SK-MEL-5 (cell line): ENCODE data around the gene TMEM223. TPM values are rescaled to one million over a fixed set of nuclear protein-coding genes. Genes with fewer than 3 reads are reported as not detected.
A peak's percentile ranks its signal among the peaks of the same experiment; 100 is the strongest.

Experiments
- DNase-seq: peaks from one replicate; pipeline ENCODE4 v3.0.0-alpha.2; 2016; ENCODE audit warnings: low read depth, low spot score
- in situ Hi-C: cut with HindIII; loops from 2 replicates; pipeline ENCODE4 v1.10.0; 2016; ENCODE audit warnings: low sequenced_read_pairs, high pct_unique_total_duplicates, low pct_unique_long_range_greater_than_20kb
- total RNA-seq: library from RNA; depleted of rRNA; stranded (reverse); fragments of >200 nt; shearing (Covaris generic); gene quantifications from 2 replicates; pipeline ENCODE4 v1.2.3, GENCODE V29; 2014

The TMEM223 gene
- total RNA-seq, 1 experiment from 2014 or later, result 23.9 TPM

DNA sequence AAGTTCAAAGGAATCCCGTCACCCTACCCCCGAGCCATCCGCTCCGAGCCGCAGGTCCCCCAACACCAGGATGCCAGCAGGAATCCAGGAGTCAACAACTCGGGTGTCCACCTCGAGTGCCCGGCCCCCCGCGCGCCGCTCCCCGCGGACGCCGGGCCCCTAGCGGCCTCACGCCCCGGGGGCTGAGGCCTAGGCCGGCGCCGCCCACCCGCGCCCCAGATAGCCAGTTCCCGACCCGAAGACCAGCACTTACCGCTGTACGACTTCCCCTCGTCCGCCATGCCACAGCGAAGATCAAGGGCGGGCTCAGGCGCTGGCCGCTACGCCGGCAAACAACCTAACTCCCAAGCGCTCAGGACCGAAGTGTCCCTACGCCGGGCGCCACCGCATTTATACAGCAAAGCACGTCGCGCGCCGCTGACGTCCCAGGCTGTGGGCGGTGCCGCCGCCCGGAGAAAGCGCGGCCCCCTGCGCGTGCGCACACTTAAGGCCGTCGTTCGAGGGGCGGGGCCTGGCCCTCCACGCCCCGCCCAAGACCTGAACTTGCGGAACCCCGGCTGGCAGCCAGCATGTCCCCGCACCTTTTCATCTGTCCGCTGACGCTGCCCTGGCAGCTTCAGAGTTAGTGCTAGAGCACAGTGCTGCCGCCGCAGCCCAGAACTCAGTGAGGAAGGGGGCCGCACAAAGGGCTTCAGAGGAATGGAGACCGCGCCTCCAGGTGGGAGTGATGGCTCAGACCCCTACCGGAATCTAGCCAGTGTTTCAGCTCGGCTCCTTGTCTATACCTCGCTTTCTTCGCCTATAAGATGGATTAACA, 13.5 kb upstream of the TMEM223 start, which contains the start of gene NXF1:
TSS of gene NXF1 (minus strand) at position 365 of the 817 bp plus-strand sequence. CDS start at position 281, 84 bp downstream.
- in situ Hi-C loops, result no loop called here
- DNase-seq, result peak; percentile 84

DNA sequence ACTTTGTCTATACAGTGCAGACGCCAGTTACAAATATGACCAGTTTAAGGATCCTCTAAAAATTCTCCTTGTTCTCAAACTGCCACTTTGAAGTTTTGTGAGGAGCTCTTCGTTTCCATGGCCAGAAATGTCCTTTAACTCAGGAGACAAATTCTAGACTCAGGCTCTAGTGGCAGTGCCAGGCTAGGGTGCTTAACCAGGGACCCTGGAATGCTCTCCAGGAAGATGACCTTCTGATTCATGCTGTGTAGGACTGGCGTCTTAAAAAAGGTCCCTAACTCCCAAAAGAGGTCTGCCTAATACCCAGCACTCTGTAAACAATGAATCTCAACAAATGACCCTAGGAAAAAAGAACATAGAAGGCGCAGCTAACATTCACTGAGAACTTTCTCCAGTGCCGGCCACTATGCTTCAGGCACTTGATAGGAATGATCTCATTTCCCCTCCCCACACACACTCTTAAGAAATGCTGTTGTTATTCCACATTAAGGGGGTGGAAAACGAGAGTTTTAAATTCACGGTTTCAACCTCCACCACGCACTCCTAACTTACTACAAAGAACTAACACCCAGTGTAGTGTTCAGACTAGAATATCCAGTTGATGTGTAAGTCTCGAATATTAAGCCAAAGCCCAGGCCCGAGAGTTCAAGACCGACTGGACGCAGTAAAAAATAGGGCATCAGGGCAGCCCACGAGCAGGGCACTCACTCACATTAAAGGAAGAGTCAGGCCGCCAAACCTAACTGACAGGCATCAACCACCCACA, 12.7 kb upstream of the TMEM223 start:
- in situ Hi-C loops, result no loop called here
- no peak for DNase-seq

DNA sequence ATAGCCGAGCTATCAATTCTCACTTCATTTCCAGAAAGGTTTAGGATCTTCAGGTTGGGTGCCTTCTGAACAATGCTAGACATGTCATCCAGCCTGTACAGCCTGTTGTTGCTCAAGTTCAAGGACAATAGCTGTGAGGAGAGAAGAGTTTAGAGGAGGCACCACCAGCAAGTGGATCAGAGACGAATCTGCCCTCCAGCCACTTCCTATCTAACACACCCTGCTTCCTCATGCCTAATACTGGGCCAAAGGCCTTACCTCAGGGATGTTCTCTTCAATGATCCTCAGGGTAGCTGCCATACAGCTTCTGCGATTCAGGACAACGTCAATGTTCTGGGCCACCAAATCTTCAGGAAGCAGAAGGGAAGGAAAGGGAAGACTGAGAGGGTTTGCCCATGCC, 9.3 kb upstream of the TMEM223 start:
- in situ Hi-C loops, result no loop called here

DNA sequence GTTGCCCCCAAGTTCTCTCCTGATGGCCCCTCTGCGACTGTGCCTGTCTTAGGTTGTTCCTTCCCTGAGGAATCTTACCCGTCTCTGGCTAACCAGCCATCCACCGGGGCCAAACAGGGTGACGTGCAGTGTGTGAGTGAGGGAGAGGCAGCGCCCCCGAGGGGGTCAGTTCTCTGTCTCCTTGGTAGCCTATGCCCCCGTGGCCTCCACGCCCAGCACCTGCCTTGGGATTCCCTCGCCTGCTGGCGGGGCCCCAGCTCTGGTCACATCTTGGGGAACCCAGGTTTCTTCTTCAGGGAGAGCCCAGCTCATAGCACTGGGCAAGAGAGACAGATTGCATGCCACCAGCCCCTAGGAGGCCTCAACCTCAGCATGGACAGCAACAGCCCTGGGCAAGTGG, 7.7 kb upstream of the TMEM223 start:
- no peak for DNase-seq
- in situ Hi-C loops, result no loop called here

More for the DNA sequence above, 9.3 kb upstream of the TMEM223 start:
- DNase-seq, result no peak

DNA sequence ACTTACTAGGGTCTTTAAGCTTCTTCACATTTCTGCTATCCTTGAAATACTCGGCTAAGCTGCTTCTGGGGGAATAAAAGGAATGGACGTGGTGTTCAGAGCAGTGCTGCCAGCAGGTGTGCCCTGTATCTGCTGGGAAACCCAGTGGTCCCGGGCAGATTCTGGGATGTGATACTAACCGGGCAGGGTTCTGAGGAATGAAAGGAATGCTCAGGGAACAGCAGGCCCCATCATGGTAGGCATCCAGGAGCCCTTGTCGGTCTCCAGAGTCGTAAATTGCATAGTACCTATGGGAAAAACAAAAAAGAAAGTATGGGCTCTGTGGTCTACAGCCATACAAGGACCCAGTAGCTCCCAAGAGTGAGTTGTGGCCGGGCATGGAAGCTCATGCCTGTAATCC, 4.5 kb upstream of the TMEM223 start:
- in situ Hi-C loops, result no loop called here

DNA sequence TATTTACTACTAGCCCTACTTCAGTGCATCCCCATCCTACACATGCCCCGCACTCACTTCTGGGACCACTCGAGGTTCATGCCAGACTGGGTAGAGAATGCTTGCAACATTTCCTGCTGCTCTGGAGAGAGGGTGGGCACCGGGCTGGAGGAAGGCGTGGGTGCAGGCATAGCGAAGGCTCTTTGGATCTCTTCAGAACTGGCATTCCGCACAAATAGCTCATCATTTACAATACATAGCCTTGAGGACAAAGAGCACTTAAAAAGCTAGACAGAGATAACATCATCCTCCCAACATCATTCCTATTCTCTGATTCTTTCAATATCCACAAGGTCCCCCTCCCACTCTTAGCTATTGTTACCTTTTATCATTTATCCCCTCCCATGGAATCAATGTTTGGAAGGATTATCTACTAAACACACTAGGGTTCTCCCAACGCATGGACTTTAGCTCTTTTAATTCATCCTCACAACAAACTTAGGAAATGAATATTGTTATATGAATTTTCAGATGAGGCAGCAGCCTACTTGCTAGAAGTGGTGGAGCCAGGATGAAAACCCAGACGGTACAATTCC, 2.5 kb upstream of the TMEM223 start:
- in situ Hi-C loops, result no loop called here
- no peak for DNase-seq

More for the DNA sequence above, 4.5 kb upstream of the TMEM223 start:
- DNase-seq, result no peak

DNA sequence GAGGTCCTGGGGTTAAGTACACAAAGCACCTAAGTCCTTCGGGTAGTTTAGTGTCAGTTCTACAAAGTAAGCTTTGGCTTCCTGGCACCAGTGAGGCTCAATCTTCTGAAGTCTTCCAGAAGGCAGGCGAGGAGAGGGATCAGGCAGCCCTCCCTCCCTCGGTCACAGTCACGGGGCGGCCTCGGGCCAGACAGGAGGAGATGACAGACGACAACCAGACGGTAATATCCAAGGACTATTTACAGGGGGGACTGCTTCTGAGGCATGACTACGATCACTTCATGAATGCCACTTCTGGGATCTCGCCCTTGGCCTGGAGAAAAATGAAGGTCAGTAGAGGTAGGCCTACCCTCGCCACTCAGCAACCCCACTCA, 383 bp upstream of the TMEM223 start:
- in situ Hi-C loops, result no loop called here
- DNase-seq, result no peak

DNA sequence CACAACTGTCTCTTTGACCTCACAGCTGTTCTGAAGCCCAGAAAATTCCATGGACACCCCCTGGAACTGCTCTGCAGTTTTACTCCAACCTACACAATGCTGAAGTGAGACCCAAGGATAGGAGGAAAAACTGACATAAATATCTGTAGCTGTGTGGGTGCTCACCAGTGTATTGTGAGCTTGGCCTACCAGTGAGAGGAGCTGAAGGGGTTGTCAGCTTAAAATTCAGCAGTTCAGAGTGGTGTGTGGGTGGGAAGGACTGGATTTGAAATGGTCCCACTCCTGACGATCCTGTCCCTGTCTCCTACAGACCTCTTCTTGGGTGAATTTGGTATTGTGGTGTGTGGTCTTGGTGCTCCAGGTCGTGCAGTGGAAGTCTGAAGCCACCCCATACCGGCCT, 2.2 kb downstream of the TMEM223 start:
- in situ Hi-C loops, result no loop called here
- DNase-seq, result no peak

DNA sequence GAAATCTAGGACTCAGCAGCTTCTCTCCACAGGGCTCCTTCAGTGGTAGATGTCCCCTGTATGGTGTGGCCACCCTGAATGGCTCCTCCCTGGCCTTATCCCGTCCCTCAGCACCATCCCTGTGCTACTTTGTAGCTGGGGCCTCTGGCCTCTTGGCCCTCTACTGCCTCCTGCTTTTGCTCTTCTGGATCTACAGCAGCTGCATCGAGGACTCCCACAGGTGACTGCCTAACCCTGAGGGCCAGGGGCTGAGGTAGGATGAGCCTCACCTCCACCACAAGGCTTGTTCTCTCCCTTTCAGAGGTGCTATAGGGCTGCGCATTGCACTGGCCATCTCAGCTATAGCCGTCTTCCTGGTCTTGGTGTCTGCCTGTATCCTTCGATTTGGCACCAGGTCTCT, 2.8 kb downstream of the TMEM223 start:
- in situ Hi-C loops, result no loop called here
- no peak for DNase-seq

DNA sequence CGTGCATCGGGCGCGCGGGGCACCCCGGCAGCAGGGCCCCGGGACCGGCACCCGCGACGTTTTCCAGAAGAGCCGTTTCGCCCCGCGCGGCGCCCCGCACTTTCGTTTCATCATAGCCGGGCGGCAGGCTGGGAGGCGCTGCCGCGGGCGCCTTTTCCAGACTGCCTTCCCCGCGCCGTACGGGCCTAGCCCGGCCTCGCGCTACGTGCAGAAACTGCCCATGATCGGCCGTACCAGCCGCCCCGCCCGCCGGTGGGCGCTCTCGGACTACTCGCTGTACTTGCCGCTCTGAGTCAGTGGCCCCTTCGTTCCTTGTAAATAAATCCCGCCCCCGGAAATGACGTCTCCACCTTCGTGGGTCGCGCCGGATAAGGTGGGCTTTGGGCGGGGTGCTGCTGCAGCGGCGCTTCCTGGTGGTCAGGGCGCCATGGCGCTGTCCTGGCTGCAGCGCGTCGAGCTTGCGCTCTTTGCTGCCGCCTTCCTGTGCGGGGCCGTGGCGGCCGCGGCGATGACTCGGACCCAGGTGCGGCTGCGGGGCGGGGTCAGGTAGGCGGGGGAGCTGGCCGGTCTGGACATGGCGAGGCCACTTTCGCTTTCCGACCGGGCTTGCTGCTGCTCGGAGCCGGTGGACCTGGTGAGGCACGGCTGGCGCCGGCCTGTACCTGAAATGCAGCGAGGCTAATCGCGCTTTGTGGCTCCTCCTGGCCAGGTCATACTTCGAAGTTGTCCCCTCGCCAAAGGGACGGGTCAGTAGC, 4.6 kb downstream of the TMEM223 start, which contains the start of gene TMEM179B:
TSS of gene TMEM179B (plus strand) at position 398 of the 755 bp plus-strand sequence. CDS start at position 428, 30 bp downstream.
- peak; percentile 94 for DNase-seq
- in situ Hi-C loops, result no loop called here

DNA sequence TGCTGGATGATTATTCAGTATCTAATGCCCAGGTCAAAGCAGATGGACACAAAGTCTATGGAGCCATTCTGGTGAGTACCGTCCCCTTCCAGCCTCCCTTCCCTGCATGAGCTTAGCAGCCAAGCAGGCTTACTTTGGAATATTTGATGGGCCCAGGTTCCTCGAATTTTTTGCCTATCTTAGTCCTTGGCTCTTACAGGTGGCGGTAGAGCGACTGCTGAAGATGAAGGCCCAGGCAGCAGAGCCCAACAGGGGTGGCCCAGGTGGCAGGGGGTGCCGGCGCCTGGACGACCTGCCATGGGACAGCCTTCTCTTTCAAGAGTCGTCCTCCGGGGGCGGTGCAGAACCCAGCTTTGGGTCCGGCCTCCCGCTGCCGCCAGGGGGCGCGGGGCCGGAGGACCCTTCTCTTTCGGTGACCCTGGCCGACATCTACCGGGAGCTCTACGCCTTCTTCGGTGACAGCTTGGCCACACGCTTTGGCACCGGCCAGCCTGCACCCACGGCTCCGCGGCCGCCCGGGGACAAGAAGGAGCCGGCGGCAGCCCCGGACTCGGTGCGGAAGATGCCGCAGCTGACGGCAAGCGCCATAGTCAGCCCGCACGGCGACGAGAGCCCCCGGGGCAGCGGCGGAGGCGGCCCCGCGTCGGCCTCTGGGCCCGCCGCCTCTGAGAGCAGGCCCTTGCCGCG, 5.3 kb downstream of the TMEM223 start:
- in situ Hi-C loops, result no loop called here

DNA sequence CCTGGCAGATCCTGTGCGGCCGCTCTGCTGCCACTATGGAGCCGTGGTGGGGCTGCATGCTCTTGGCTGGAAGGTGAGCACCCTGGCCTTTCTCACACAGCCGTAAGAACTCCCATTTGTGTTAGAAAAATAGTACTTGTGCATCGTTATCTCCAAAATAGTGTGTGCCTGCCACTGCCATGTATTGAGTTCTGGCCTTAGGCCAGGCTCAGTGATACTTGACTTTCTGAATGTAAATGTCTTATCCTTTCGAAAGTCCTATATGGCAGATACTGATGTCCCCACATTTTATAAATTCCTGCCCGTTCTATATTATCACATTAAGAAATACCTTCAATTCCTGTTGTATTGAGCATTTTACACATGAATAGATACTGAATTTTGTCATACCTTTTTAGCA, 9.1 kb downstream of the TMEM223 start:
- in situ Hi-C loops, result no loop called here
- no peak for DNase-seq

More for the DNA sequence above, 5.3 kb downstream of the TMEM223 start:
- DNase-seq, result peak; percentile 73

DNA sequence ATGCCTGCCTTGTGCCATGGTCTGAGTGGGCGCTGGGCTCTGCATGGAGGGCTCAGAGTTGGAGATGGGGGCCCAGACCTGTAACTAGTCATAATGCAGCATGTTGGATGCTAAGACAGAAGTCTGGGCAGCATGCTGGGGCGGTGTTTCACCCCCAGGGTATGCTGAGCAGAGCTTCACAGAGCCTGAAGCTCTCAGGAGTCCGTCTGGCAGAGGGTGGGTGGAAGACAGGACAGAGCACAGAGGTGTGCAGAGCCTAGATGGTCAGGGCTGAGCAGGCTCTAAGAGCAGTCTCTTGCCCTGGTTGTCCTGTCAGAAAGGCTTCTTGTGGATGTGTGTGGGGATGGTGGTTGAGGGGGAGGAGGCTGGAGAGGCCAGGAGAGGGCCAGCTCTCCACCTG, 13.4 kb downstream of the TMEM223 start:
- in situ Hi-C loops, result no loop called here
- DNase-seq, result no peak

DNA sequence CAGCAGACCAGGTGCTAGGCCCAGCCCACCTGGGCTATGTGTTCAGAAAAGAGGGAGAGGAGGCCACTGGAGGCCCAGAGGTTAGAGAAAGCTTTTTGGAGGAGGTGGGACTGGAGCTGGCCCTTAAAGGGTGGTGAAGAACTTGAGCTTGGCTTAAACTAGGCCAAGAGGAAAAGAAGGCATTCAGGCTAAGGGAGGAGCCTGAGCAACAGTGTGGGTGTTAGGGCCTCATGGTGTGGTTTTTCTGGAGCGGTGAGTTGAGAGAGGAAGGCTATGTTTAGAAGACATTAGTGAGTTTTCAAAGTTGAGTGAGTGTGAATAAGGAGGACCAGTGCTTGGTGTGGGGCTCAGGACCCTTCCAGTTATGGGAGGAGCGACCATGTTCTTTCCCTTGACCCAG, 14.4 kb downstream of the TMEM223 start:
- in situ Hi-C loops, result no loop called here
- no peak for DNase-seq

DNA sequence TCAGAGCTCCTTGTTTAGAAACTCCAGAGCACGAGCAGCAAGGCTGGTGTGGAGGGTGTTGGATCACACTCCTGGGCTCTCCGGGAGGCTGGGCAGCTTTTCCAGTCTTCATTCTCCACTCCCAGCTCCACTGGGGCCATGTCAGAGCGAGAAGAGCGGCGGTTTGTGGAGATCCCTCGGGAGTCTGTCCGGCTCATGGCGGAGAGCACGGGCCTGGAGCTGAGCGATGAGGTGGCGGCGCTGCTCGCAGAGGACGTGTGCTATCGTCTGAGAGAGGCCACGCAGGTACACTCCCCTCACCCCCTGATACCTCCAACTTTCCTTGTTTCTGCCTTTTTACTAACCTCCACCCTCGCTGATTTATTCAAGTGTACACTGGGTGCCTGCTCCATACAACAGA, 16.2 kb downstream of the TMEM223 start:
- in situ Hi-C loops, result no loop called here
- DNase-seq, result no peak

DNA sequence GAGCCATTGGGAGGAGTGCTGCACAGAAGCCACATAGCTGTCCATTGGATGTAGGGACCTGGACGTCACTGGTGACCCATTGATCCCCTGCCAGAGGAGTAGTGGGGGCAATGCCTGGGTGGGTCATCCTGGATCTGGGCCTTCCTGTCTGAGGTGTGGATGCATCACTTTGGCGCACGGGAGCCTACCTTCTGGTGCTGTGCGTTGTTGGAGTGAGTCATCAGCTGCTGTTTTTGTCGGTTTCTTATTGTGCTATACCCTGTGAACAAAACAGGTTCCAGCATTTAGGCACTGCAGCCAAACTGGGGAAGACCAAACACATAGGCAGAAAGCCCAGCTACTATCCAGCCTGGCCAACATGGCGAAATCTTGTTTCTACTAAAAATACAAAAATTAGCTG, 17.4 kb downstream of the TMEM223 start:
- in situ Hi-C loops, result no loop called here
- no peak for DNase-seq
